COR-L47 (cell line): Measurements from ENCODE around the gene CHN2.
A peak's percentile ranks its signal among the peaks of the same experiment; 100 is the strongest.
"Not testable (repeated sequence)": the region's sequence is repeated elsewhere in the genome, so short reads cannot be mapped to it uniquely, and the experiment has no call there.

Source experiments
- DNase-seq: peaks from one replicate; lab custom pipeline; 2025; lab: John Stamatoyannopoulos, UW

The CHN2 gene

DNA sequence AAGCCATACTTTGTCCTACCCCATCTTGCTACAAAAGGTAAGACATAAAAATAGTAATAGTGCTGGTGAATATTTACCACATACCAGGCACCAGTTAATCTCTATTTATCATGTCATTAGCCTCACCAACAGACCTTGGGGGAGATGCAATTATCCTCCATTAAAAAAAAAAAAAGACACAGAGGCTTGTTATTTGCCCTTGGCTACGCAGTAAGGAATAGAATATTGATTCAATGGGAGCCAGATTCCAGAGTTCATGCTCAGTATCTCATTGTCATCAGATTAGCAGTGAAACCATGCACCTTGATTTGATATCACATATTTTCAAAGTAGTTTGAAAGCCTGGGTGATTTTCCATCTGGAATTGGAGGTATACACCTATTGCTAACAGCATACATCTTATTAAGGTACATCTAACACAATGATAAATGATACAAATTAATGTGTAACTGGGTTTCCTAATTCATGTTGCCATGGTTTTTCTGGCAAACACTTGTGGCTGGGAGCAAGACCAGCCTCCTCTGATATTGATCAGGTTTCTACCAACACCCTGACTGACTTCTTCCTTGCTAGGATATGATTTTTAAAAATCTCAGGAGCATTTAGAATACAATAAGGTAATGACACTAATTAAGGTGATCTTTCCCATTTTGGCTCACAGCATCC, 301.9 kb downstream of the CHN2 start:
- DNase-seq: peak; percentile 79

DNA sequence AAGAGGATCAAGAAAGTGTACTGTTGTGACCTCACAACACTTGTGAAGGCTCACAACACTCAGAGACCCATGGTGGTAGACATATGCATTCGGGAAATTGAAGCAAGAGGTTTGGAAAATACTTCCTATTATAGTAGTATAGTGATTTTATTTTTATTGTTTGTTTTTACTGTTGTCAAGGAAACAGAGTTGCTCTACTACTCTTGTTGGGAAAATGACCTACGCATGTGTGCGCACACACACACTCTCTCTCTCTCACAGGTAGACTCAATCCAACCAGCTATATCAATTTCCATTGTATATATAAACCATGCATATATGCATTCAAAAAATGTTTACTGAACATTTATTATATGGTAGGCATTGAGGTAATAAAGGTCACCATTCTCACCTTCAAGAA, 305.4 kb downstream of the CHN2 start:
- peak; percentile 8 for DNase-seq

DNA sequence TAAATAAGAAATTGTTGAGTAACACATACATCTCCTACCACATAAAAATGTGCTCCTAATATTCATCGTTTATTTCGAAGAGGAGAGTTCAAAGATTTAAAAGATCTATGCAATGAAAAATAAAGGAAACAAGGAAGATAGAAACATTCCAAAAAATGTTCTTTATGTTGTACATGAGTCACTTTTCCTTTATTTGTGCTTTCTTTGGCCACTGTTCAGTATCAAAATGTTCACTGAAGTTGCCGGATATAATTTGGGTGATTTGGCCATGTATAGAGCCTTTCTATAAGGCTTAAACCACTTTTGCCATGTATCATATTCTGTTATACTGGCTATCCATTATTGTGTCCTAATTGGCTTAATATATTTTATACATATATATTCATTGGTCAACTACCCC, 306.1 kb downstream of the CHN2 start:
- DNase-seq: no peak

DNA sequence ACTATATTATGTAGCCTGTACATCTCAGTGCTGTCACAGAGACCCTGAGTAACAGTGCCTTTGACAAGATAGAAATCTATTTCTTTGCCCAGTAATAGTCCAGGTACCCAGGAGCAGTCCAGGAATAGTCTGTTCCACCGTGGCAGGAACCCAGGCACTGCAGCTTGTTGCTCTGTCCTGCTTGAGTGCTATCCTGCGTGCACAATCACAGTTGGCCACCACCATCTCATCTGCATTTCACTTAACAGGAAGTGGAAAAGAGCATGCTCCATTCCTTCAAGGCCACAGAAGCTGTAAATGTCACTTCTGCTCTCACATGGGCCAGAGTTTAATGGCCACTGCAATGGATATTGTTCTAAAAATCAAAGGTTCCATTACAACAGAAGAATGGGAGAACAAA, 307.6 kb downstream of the CHN2 start:
- DNase-seq: no peak

DNA sequence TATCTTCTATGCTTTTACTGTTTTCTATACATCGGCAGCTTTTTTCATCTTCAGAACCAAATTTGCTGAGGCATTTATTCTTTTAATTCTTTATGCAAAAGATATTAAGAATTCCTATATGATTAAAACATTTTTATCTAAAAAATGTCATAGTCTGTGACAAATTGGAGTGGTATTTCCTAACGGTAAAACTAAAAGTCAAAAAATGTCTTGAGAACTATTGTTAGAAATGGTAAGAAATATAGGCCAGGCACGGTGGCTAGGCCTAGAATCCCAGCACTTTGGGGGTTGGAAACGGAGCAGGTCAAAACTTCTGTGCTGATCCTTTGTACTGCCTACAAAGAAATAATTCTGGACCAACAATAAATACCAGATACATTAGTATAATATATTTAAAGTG, 311.4 kb downstream of the CHN2 start:
- no peak for DNase-seq

DNA sequence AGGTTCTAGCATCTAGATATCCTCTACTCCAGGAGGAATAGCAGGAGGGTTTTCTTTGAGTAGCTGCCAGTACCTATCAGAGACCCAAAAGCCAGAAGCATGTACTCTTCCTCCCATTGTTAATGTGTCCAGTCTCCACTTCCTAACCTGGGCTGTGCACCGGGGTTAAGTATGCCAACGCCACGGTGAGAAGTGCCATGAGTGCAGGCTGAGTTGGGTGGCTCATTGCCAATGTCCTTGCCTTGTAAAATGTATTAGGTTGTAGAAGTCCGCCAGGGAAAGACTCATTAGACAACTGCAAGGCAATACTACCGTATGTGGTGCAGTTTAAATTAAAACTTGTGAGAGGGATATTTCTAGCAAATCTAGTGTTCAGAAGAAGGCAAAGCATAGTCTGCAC, 314.0 kb downstream of the CHN2 start:
- DNase-seq: no peak

- DNase-seq: no peak
Measured at GRCh38 chr7:29510028-29510427, 315.5 kb downstream of the CHN2 start.

GRCh38 chr7:29511337-29511736, 316.8 kb downstream of the CHN2 start:
- DNase-seq: no peak

DNA sequence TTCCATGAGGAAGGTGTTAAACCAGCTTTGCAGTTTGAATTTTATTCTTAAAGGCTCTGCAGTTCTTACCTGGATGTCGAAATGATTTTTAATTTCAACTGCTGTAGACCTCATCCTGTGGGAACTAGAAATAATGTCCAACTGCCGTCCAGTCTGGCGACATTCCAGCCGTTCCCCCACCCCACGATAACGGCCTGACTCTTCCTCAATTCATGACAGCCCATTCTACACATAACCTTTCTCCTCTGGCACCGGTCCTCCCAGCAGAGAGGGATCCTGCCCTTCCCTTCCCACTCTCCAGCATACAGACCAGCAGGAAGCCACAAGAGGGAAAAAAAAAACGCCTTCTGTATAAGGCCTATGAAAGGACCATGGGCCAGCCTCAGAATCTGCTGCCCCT, 317.3 kb downstream of the CHN2 start:
- no peak for DNase-seq

DNA sequence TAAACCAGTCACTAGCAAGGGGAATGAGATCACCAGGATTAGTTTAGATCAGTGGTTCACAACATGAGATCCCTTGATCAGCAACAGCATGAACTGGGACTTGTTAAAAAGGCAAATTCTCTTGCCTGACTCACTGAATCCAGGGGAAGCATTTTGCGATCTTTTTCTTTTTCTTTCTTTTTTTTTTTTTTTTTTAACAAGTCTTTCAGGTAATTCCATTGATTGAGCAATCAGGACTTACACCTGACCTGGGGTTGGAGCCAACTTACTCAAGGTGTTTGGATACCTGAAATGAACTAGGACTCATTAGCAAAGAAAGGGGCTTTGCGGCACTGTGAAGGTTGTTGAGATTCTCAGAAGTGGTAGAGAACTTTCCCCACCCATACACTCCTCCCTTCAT, 321.9 kb downstream of the CHN2 start:
- DNase-seq: no peak

- no peak for DNase-seq
Measured at GRCh38 chr7:29518616-29519015, 324.0 kb downstream of the CHN2 start.

DNA sequence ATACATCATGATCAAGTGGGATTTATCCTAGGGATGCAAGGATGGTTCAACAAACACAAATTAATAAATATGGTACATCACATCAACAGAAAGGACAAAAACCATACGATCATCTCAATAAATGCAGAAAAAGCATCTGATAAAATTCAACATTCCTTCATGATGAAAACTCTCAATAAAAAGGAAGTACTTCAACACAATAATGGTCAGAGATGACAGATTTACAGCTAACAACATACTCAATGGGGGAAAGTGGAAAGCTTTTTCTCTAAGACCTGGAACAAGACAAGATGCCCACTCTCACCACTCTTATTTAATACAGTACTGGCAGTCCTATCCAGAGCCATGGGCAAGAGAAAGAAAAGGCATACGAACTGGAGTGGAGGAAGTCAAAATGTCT, 329.2 kb downstream of the CHN2 start:
- DNase-seq: no peak

DNA sequence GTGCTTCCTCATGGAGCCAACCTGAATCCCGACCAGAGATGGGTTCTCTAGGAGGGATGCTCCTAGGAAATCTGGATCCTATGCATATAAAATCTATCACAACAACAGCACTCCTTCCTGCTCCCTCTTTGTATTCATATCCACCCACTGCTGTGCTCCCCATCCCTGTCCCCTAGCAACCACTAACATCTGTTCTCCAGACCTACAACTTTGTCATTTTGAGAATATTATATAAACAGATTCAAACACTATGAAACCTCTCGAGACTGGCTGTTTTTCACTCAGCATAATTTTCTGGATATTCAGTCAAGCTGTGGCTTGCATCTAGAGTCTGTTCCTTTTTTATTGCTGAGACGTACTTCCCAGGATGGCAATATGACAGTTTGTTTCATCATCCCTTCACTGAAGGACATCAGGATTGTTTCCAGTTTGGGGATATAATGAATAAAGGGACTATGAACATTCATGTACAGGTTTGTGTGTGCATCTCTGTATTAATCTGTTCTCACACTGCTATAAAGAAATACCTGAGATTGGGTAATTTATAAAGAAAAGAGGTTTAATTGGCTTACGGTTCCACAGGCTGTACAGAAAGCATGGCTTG, 333.0 kb downstream of the CHN2 start:
- no peak for DNase-seq

DNA sequence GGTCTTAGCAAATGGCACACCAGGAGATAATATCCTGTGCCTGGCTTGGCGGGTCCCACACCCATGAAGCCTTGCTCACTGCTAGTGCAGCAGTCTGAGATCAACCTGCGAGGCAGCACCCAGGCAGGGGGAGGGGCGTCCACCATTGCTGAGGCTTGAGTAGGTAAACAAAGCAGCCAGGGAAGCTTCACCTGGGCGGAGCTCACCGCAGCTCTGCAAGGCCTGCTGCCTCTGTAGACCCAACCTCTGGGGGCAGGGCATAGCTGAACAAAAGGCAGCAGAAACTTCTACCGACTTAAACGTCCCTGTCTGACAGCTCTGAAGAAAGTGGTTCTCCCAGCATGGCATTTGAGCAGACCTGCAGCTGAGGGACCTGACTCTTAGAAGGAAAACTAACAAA, 334.0 kb downstream of the CHN2 start:
- DNase-seq: not testable (repeated sequence)
